ENCODE results near the gene ADGRD1. TPM values are rescaled to one million over a fixed set of nuclear protein-coding genes. Genes with fewer than 3 reads are reported as not detected.

Gene ADGRD1
- total RNA-seq, 1 donor from 2014 or later: 35.8 TPM

DNA sequence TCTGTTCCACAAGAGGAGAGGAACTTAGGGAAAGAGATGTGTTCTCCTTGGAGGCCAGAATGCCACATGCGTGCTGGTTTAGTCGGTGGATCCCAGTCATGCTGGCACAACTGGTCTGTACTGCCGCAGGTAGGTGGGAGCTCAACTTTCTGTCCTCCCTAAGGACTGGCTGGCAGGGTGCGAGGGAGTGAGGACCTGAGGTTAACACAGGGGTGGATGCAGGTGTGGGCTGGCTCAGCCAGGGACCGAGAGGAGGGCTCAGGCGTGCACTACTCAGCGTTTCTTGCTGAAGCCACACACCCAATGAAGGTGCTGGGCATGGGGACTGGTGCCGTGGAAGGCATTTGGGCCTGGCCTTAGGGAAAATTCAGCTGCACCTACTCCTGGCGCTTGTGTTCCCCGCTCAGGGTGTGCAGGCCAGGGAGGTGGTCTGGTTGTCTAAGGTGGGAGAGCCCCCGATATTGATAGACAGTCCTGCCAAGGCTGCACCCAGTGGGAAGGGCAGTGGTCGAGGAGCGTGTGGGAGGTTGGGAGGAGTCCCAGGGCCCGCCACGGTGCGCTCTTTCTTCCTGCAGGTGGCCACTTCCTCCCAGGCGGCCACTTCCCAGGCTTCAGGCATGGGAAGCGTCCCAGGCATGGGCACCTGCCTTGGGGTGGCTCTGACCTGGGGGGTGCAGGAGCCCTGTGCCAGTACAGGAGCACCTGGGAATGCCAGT lies 138.4 kb downstream of the ADGRD1 start:
- Histone ChIP-seq H3K27me3 (no peaks in the 10 kb centered on the region), H3K36me3 (no peaks in the 10 kb centered on the region), H3K27ac (no peak overlapping the region), H3K9me3 (no peaks in the 10 kb centered on the region), H3K4me1 (peaks cover 18% of the 10 kb centered on the region), H3K4me3 (no peak overlapping the region)
- TF ChIP-seq POLR2A (IDR thresholded peaks at IDR 0.05) (no peak), POLR2AphosphoS5 (IDR thresholded peaks at IDR 0.05; ENCODE audit: insufficient read depth in 1 of 2, low read depth in 1 of 2) (no peak)
- TF ChIP-seq, protein P1, sequence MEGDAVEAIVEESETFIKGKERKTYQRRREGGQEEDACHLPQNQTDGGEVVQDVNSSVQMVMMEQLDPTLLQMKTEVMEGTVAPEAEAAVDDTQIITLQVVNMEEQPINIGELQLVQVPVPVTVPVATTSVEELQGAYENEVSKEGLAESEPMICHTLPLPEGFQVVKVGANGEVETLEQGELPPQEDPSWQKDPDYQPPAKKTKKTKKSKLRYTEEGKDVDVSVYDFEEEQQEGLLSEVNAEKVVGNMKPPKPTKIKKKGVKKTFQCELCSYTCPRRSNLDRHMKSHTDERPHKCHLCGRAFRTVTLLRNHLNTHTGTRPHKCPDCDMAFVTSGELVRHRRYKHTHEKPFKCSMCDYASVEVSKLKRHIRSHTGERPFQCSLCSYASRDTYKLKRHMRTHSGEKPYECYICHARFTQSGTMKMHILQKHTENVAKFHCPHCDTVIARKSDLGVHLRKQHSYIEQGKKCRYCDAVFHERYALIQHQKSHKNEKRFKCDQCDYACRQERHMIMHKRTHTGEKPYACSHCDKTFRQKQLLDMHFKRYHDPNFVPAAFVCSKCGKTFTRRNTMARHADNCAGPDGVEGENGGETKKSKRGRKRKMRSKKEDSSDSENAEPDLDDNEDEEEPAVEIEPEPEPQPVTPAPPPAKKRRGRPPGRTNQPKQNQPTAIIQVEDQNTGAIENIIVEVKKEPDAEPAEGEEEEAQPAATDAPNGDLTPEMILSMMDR (IDR thresholded peaks at IDR 0.05): no peak
- no peak for DNase-seq (ENCODE audit: extremely low spot score in 2 of 2)
- intact Hi-C loops (cut with DNase I): no loop called here

DNA sequence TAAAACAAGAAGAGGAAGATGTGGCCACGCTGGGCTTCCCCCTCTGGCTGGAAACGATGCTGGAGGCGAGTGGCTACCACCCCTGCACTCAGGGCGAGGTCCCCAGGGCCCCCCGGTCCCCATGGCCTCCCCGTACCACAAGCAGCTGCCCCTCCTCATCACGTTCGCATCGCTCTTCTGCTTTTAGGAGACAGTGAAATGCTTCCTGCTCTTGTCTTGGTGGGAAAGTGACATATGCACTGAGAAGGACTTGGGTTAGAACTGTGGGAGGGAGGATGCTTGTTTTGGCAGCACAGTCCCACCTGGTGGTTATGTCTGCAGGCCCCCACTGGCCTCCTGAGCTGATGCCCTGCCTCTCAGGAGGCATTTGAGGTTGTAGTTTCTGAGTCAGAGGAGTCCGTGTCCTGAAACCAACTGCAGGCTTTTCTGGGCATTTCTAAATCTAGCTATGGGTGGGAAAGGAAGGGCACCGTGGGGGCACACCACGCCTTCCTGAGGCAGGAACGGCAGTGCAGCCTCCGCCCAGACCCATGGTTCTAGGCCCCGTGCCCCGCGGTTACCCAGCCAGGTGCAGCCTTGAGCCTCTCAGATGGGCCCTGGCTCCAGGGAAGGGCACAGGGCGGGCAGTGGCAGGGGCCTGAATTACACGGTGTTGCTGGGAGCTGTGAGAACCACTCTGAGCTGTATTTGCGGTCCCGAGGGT lies 139.3 kb downstream of the ADGRD1 start:
- Histone ChIP-seq H3K9me3 (no peaks in the 10 kb centered on the region), H3K4me1 (peaks cover 22% of the 10 kb centered on the region), H3K27me3 (no peaks in the 10 kb centered on the region), H3K27ac (no peak overlapping the region), H3K36me3 (no peaks in the 10 kb centered on the region), H3K4me3 (no peak overlapping the region)
- no peak for TF ChIP-seq POLR2A (IDR thresholded peaks at IDR 0.05)
- TF ChIP-seq POLR2AphosphoS5 (IDR thresholded peaks at IDR 0.05; ENCODE audit: insufficient read depth in 1 of 2, low read depth in 1 of 2): no peak
- TF ChIP-seq, protein P1 (IDR thresholded peaks at IDR 0.05): no peak
- no peak for DNase-seq (ENCODE audit: extremely low spot score in 2 of 2)
- intact Hi-C loops (cut with DNase I): no loop called here

DNA sequence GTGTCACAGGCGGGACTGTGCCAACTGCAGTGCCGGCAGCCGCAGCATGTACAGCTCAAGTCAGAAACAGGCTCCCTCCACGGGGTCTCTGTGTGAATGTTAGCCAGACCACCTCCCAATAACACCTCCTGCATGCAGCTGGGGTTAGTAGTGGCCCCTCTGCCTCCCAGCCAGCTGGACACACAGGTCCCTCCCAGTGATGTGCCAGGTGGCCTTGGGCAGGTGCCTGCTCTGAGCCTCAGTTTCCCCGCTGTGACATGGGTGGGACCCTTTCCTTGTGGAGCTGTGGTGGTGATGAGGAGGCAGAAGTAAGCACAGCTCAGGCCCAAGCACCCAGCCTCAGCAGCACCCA lies 139.9 kb downstream of the ADGRD1 start:
- H3K4me1 ChIP-seq: peaks cover 22% of the 10 kb centered on the region
- no peak overlapping the region for H3K4me3 ChIP-seq
- no peaks in the 10 kb centered on the region for H3K36me3 ChIP-seq
- intact Hi-C loops (cut with DNase I): no loop called here
- H3K9me3 ChIP-seq: no peaks in the 10 kb centered on the region
- no peaks in the 10 kb centered on the region for H3K27me3 ChIP-seq
- no peak overlapping the region for H3K27ac ChIP-seq
- TF ChIP-seq POLR2A (IDR thresholded peaks at IDR 0.05): no peak
- TF ChIP-seq, protein P1 (IDR thresholded peaks at IDR 0.05): no peak
- TF ChIP-seq POLR2AphosphoS5 (IDR thresholded peaks at IDR 0.05; ENCODE audit: insufficient read depth in 1 of 2, low read depth in 1 of 2): no peak
- DNase-seq (ENCODE audit: extremely low spot score in 2 of 2): no peak

DNA sequence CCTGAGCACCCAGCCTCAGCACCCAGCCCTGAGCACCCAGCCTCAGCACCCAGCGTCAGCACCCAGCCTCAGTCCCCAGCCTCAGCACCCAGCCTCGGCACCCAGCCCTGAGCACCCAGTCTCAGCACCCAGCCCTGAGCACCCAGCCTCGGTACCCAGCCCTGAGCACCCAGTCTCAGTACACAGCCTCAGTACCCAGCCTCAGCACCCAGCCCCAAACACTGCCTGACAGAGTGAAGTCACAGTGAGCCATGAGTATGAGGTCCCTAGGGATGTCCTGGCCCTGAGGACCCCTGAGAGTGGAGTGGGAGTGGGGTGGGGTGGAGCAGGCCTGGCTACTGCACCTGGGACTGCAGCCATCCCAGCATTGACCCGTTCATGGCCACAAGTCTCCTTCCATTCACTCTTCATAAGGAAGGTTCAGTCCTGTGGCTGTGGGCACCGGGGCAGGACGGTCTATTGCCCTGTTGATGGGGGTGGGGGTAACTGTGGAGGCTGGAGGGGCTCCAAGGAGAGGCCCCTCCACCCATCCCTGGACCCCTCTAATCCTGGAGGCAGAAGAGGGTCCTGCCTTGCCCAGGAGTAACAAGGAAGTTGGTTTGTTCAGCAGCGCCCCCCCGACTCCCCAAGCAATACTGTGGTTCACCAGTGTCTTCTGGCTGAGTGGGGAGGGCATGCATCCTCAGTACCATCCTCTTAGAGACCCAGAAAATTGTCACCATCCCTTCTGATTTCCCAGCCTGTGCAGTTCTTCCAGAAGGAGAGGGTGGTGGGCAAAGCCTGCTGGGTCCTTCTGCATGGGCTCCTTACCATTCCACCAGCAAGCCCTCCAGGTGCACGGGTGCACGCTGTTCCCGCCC lies 140.5 kb downstream of the ADGRD1 start:
- no peak for DNase-seq (ENCODE audit: extremely low spot score in 2 of 2)
- H3K27ac ChIP-seq: no peak overlapping the region
- no peaks in the 10 kb centered on the region for H3K27me3 ChIP-seq
- TF ChIP-seq POLR2A (IDR thresholded peaks at IDR 0.05): no peak
- TF ChIP-seq POLR2AphosphoS5 (IDR thresholded peaks at IDR 0.05; ENCODE audit: insufficient read depth in 1 of 2, low read depth in 1 of 2): no peak
- TF ChIP-seq, protein P1 (IDR thresholded peaks at IDR 0.05): no peak
- no peaks in the 10 kb centered on the region for H3K36me3 ChIP-seq
- no peak overlapping the region for H3K4me3 ChIP-seq
- intact Hi-C loops (cut with DNase I): no loop called here
- H3K4me1 ChIP-seq: peaks cover 22% of the 10 kb centered on the region
- no peaks in the 10 kb centered on the region for H3K9me3 ChIP-seq

Measured in vagina (tissue), 2 donors.